ENCODE results near the gene ZER1. TPM values are rescaled to one million over a fixed set of nuclear protein-coding genes. Genes with fewer than 3 reads are reported as not detected.

The ZER1 gene
- total RNA-seq, 1 donor from 2014 or later = 36.8 TPM

DNA sequence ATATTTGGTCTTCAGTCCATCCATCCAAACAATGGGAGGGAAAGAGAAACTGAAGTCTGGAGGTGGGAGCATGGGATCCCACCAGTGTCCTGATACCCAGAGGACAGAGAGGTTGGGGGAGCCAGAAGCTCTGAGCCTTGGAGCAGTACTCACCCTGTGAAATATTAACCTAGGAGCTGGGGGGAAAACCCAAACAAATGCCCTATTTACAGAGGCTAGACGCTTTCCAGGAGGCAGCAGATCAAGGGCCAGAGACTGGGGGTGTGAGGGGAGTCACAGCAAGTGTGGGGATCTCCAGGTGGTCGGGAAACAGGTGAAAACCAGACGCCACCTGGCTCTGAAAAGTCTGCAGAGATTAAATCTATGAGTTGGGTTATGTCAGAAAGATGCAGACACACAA is 6.2 kb downstream of the ZER1 start:
- H3K27me3 Mint-ChIP-seq = no peaks in the 10 kb centered on the region
- H3K36me3 Mint-ChIP-seq = no peaks in the 10 kb centered on the region
- H3K9me3 Mint-ChIP-seq = no peaks in the 10 kb centered on the region
- peaks cover 17% of the 10 kb centered on the region for H3K4me1 Mint-ChIP-seq (ENCODE audit: unreplicated experiment)
- H3K27ac Mint-ChIP-seq = no peak overlapping the region
- H3K4me3 Mint-ChIP-seq = no peak overlapping the region
- TF ChIP-seq, protein P1, sequence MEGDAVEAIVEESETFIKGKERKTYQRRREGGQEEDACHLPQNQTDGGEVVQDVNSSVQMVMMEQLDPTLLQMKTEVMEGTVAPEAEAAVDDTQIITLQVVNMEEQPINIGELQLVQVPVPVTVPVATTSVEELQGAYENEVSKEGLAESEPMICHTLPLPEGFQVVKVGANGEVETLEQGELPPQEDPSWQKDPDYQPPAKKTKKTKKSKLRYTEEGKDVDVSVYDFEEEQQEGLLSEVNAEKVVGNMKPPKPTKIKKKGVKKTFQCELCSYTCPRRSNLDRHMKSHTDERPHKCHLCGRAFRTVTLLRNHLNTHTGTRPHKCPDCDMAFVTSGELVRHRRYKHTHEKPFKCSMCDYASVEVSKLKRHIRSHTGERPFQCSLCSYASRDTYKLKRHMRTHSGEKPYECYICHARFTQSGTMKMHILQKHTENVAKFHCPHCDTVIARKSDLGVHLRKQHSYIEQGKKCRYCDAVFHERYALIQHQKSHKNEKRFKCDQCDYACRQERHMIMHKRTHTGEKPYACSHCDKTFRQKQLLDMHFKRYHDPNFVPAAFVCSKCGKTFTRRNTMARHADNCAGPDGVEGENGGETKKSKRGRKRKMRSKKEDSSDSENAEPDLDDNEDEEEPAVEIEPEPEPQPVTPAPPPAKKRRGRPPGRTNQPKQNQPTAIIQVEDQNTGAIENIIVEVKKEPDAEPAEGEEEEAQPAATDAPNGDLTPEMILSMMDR (conservative IDR thresholded peaks at IDR 0.05) = no peak
- no peak for DNase-seq (ENCODE audit: extremely low spot score, unreplicated experiment)

DNA sequence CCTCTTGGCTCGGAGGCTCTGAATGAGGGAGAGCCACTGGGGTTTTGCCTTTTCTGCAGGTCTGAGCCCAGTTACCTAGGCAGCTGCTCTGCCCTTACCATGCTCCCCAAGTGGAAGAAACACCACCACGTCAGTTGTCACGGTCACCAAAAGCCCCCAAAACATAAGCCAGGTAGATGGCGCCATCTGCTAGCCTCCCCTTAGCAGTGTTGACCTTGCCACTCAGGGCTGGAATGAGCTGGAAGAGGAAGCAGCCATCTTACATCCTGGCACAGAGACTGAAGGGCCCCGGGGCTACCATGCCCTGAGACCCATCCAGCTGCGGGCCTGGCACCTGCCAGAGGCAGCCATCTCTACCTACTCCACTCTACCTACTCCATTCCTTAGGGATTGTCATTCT is 7.4 kb downstream of the ZER1 start:
- Mint-ChIP-seq H3K36me3 (no peaks in the 10 kb centered on the region), H3K4me1 (ENCODE audit: unreplicated experiment) (peaks cover 9% of the 10 kb centered on the region), H3K27ac (no peak overlapping the region), H3K9me3 (no peaks in the 10 kb centered on the region), H3K4me3 (no peak overlapping the region), H3K27me3 (no peaks in the 10 kb centered on the region)
- TF ChIP-seq, protein P1 (conservative IDR thresholded peaks at IDR 0.05) = no peak
- DNase-seq (ENCODE audit: extremely low spot score, unreplicated experiment) = no peak

DNA sequence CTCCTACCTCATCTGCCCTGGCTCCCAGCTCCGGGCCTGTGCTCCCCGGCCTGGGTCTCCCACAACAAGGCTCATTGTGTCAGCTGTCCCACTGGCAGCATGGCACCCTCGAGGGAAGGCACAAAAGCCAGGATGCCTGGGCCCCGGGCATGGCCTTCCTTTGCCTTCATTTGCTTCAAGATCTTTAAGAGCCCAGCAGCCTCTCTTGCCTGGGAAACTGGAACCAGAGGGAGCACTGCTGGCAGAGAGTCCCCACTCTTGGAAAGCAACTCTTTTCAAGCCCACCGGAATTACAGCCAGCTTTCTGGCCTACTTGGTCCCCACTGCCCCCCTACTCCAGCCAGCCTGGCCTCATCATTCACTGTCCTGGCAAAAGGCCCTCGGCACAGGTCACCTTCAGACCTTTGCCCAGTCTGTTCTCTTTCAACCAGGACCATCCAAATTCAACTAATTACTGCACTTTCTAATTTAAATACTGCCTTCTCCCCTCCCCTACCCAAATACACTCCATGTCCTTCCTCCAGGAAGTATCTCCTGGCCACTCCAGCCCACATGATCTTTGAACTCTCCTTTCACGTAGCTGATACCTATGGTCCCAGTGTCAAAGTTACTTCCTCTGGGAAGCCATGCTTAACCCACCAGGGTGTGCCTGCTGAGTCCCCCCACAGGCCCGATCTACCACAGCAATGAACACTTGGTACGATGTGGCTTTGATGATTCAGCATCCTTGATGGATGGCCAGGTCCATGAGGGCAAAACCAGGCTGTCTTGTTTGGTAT is 8.9 kb downstream of the ZER1 start:
- Mint-ChIP-seq H3K4me3 (no peak overlapping the region), H3K9me3 (no peaks in the 10 kb centered on the region), H3K27ac (no peak overlapping the region)

DNA sequence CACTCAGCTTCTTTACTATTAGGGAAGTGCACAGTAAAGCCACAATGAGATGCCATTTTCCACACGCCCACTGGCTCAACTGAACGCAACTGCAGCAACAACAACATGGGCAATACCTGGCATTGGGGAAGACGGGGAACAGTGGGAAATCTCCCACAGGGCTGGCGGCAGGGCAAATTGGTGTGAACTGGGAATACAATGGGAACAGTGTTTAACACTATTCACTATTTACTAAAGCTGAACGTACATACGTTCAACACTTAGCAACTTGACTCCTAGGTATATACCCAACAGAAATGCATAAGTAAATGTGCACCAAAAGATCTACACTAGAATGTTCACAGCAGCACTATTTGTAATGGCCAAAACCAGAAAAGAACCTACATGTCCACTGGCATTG is 14.1 kb downstream of the ZER1 start:
- Mint-ChIP-seq H3K27me3 (no peaks in the 10 kb centered on the region), H3K9me3 (no peaks in the 10 kb centered on the region), H3K27ac (no peak overlapping the region), H3K4me3 (no peak overlapping the region), H3K36me3 (peaks cover 3% of the 10 kb centered on the region), H3K4me1 (ENCODE audit: unreplicated experiment) (peaks cover 5% of the 10 kb centered on the region)
- TF ChIP-seq, protein P1 (conservative IDR thresholded peaks at IDR 0.05) = no peak
- no peak for DNase-seq (ENCODE audit: extremely low spot score, unreplicated experiment)

More for the DNA sequence above, 8.9 kb downstream of the ZER1 start:
- Mint-ChIP-seq H3K36me3 (no peaks in the 10 kb centered on the region), H3K4me1 (ENCODE audit: unreplicated experiment) (peaks cover 9% of the 10 kb centered on the region), H3K27me3 (no peaks in the 10 kb centered on the region)
- no peak for DNase-seq (ENCODE audit: extremely low spot score, unreplicated experiment)
- TF ChIP-seq, protein P1 (conservative IDR thresholded peaks at IDR 0.05) = no peak

DNA sequence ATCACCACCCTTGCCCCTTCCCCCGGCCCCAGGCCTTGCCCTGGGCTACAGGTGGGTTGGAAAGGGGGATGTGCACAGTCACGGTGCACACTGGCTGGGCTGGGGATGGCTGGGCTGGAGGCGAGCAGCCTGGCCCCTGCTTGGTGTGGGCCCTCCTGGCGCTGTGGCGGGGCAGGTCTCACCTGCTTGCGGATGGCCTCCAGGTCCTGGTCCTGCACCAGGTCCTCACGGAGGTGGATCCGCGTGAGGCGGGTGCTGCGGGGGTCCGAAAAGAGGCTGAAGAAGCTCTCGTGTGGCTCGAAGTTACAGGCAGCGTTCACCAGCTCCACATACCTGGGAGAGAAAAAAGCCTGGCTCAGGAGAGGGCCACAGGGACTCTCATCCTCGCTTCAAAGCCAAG is 18.1 kb downstream of the ZER1 start:
- TF ChIP-seq, protein P1 (conservative IDR thresholded peaks at IDR 0.05) = no peak
- Mint-ChIP-seq H3K36me3 (peaks cover 3% of the 10 kb centered on the region), H3K4me3 (no peak overlapping the region), H3K4me1 (ENCODE audit: unreplicated experiment) (no peaks in the 10 kb centered on the region), H3K27ac (no peak overlapping the region), H3K27me3 (no peaks in the 10 kb centered on the region), H3K9me3 (no peaks in the 10 kb centered on the region)
- DNase-seq (ENCODE audit: extremely low spot score, unreplicated experiment) = no peak
